HepG2 (cell line): Measurements from ENCODE around the gene CLASP1. TPM values are rescaled to one million over a fixed set of nuclear protein-coding genes. Genes with fewer than 3 reads are reported as not detected.
A peak's percentile ranks its signal among the peaks of the same experiment; 100 is the strongest.

ENCODE experiments used
- ATAC-seq: fragments of 200-7000 bp; cut with Tn5 transposase; 3 replicates; pipeline ENCODE4 v1.9.1; 2020; ENCODE audit warnings: mild to moderate bottlenecking, moderate library complexity
- BruUV-seq: library from RNA; stranded (reverse); fragments of 400-500 nt; replicated peaks from 2 replicates; lab custom pipeline; 2021; lab: Mats Ljungman, UMichigan
- CTCF ChIA-PET: fragments of 300-600 bp; formaldehyde crosslinking; extraction: SDS; loops from one replicate; lab custom pipeline; 2021; ENCODE audit warnings: low total read pairs, inconsistent platforms, low intra/inter-chr PET ratio; lab: Yijun Ruan, JAX
- POLR2A ChIA-PET: fragments of 350-600 bp; sonication (Branson Sonifier 250); formaldehyde crosslinking; loops from one replicate; lab custom pipeline; 2020; ENCODE audit warnings: antibody characterized with exemption, inconsistent platforms; lab: Yijun Ruan, JAX
- DNase-seq: peaks from one replicate; pipeline ENCODE4 v3.0.0-alpha.2; 2015; ENCODE audit warnings: low spot score
- FAIRE-seq: peaks from 3 replicates; lab custom pipeline; 2011; peaks lifted over from hg19 to GRCh38; lab: Jason Lieb, UNC
- H2AFZ ChIP-seq: one replicate; pipeline ENCODE4 v1.6.1; 2011; ENCODE audit warnings: low read length, inconsistent platforms
- H3K27ac ChIP-seq: fragments of 300-600 bp; 3 replicates; pipeline ENCODE4 v1.8.0; 2011; ENCODE audit warnings: mixed run types, mild to moderate bottlenecking, mixed read lengths, low read length, inconsistent platforms; ENCODE audit not compliant: insufficient read depth; ENCODE audit errors: extremely low read length
- H3K27me3 ChIP-seq, 2 experiments: fragments of 200-600 bp in 1 of 2; 2 replicates in 1 of 2; 3 replicates in 1 of 2; pipeline versions ENCODE4 v1.6.0 to v1.8.0; 2011; ENCODE audit warnings: low read length in 2 of 2, mild to moderate bottlenecking in 2 of 2, moderate library complexity in 2 of 2, inconsistent platforms in 1 of 2; ENCODE audit not compliant: insufficient read depth in 2 of 2, control insufficient read depth in 1 of 2
- H3K36me3 ChIP-seq, 2 experiments: fragments of 200-600 bp in 1 of 2; replicated peaks in 1 of 2; 2 replicates in 1 of 2; 3 replicates in 1 of 2; pipeline versions ENCODE4 v1.5.1 to v1.8.0; 2011; ENCODE audit warnings: low read length in 2 of 2, inconsistent platforms in 1 of 2; ENCODE audit not compliant: insufficient read depth in 2 of 2, control insufficient read depth in 1 of 2
- H3K4me1 ChIP-seq: 2 replicates; pipeline ENCODE4 v1.5.1; 2012; ENCODE audit warnings: low read length, inconsistent platforms; ENCODE audit not compliant: insufficient read depth
- H3K4me2 ChIP-seq: 2 replicates; pipeline ENCODE4 v1.6.0; 2011; ENCODE audit warnings: low read depth, low read length, inconsistent platforms
- H3K4me3 ChIP-seq, 3 experiments: fragments of 200-600 bp in 1 of 3; sonication (generic), shearing (Covaris generic) in 1 of 3; replicated peaks in 1 of 3; 2 replicates each; pipeline ENCODE4 v1.5.1; 2011 to 2016; ENCODE audit warnings: low read length in 3 of 3, inconsistent platforms in 2 of 3, low read depth in 2 of 3, mild to moderate bottlenecking in 2 of 3, control low read depth in 1 of 3, mixed read lengths in 1 of 3; ENCODE audit not compliant: insufficient read depth in 1 of 3
- H3K79me2 ChIP-seq: one replicate; pipeline ENCODE4 v1.6.1; 2011; ENCODE audit warnings: low read length, inconsistent platforms; ENCODE audit not compliant: insufficient read depth
- H3K9ac ChIP-seq: 2 replicates; pipeline ENCODE4 v1.6.0; 2011; ENCODE audit warnings: mild to moderate bottlenecking, low read depth, low read length, inconsistent platforms; ENCODE audit not compliant: insufficient read depth
- H3K9me3 ChIP-seq: 2 replicates; pipeline ENCODE4 v1.5.1; 2012; ENCODE audit warnings: mild to moderate bottlenecking, low read length
- H4K20me1 ChIP-seq: 2 replicates; pipeline ENCODE4 v1.6.0; 2011; ENCODE audit warnings: inconsistent platforms, mild to moderate bottlenecking, low read length, moderate library complexity; ENCODE audit not compliant: insufficient read depth
- CHCHD3 ChIP-seq: sonication (generic); formaldehyde crosslinking; IDR thresholded peaks from 2 replicates; pipeline ENCODE4 v1.8.0; 2022; ENCODE audit warnings: mild to moderate bottlenecking, missing genetic modification reagents, moderate library complexity
- SMC3 ChIP-seq: IDR thresholded peaks from 2 replicates; pipeline ENCODE4 v1.6.1; 2011; ENCODE audit warnings: low read length, improper control_type of control experiment
- SP4 ChIP-seq: sonication (generic); formaldehyde crosslinking; IDR thresholded peaks from 2 replicates; pipeline ENCODE4 v1.8.1; 2023; ENCODE audit warnings: mild to moderate bottlenecking, missing genetic modification reagents
- WGBS: methylation state at CpG from one replicate; pipeline ENCODE4 v1.1.6; 2017; ENCODE audit warnings: low lambda C conversion rate; 5-methylcytosine and 5-hydroxymethylcytosine counted together
- in situ Hi-C: cut with HindIII; loops from 2 replicates; pipeline ENCODE4 v1.10.0; 2017; ENCODE audit warnings: low pct_unique_long_range_greater_than_20kb; ENCODE audit not compliant: extremely low pct_ligation_motif_present
- intact Hi-C: fragments of 100-400 bp; cut with micrococcal nuclease; formaldehyde crosslinking; loops from one replicate; pipeline ENCODE4 v1.10.0; 2022; ENCODE audit not compliant: unreplicated experiment
- polyA plus RNA-seq, 8 experiments: library from polyadenylated mRNA; depleted of rRNA in 3 of 8; stranded (reverse) in 7 of 8; unstranded in 1 of 8; fragments of >200 nt; fragmentation: Illumina TruSeq in 4 of 8; extraction: Trizol in 4 of 8; gene quantifications; 2 replicates each; pipeline versions ENCODE4 v1.2.1 to v1.2.3, GENCODE V29; 2011 to 2016; ENCODE audit warnings: low read depth in 4 of 8, missing spikeins in 1 of 8, mixed read lengths in 1 of 8; ENCODE audit not compliant: insufficient read depth in 1 of 8
- total RNA-seq, 5 experiments: library from RNA; depleted of rRNA; stranded (reverse); fragments of >200 nt; fragmentation: Illumina TruSeq; extraction: Trizol; gene quantifications; 2 replicates each; pipeline ENCODE4 v1.2.3, GENCODE V29; 2016; ENCODE audit warnings: low read depth in 1 of 5
- TF ChIP-seq, protein P1 (sequence below): sonication (generic); formaldehyde crosslinking; IDR thresholded peaks from 2 replicates; pipeline ENCODE4 v1.5.0; 2020; ENCODE audit warnings: mild to moderate bottlenecking, missing genetic modification reagents
- TF ChIP-seq, protein P2 (sequence below): sonication (generic); formaldehyde crosslinking; IDR thresholded peaks from 2 replicates; pipeline ENCODE4 v1.5.1; 2020; ENCODE audit warnings: mild to moderate bottlenecking, missing genetic modification reagents, moderate library complexity
- TF ChIP-seq, protein P3 (sequence below): sonication (generic); formaldehyde crosslinking; IDR thresholded peaks from 2 replicates; pipeline ENCODE4 v1.4.0; 2020; ENCODE audit warnings: missing genetic modification reagents, mild to moderate bottlenecking, borderline replicate concordance
- TF ChIP-seq, protein P4 (sequence below): sonication (generic); formaldehyde crosslinking; IDR thresholded peaks from 2 replicates; pipeline ENCODE4 v1.5.0; 2020; ENCODE audit warnings: mild to moderate bottlenecking, missing genetic modification reagents, moderate library complexity

CLASP1 gene
- total and polyA plus RNA-seq, 2 of the 13 experiments (the other 11 are each of a cell fraction or from before 2014, with no cell fraction given), result 11.7 to 47.9 TPM

DNA sequence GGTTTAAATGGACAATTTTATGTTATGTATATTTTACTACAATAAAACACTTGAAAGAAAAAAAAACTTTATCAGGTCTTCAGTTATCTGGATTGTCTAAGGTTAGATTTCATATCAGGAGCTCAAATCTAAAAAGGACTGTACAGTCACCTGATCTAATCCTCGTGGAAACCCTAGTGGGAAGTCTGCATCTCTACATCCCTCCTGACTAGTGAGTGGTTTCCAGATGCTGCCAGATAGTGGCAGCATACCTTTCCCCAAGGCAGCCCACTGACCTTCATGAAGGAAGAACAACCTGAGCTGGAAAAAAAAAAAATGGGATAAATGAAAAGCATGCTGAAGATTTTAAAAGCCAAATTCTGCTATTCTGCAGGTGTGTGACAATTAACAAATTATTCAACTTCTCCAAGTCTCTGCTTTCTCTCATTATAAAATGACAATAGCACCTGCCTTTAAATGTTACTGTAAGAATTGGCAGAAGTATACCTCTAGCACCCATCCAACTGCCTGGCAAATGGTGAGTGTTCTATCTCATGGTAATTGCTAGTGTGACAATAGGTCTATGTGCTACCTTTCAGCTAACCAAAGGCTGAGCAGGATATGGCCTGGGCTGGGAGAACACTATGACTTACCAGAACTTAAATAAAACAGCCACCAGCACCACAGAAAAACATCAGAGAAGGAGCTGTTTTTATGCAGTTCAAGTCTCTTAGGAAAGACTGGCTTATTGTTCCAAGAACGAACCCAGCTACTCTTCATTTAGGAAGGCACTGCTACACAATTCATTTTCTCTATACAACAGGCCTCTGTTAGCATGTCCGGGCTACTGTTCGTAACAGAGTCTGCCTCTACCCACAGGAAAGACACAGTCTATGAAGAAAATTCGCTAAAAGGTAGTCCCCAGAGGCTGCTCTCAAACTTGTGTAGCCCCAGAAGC is 8.6 kb downstream of the CLASP1 start:
- Histone ChIP-seq H3K4me2 (no peak overlapping the region), H4K20me1 (peaks cover 11% of the 10 kb centered on the region; the same call in 1 of the 2 replicates), H3K79me2 (peaks cover 95% of the 10 kb centered on the region), H3K27ac (peak overlapping the region; percentile 0), H3K4me1 (peaks cover 20% of the 10 kb centered on the region), H3K9me3 (peaks cover 5% of the 10 kb centered on the region; the same call in 1 of the 2 replicates), H3K36me3 (peaks cover 1 to 4% of the 10 kb centered on the region in 2 experiments; a peak in 1 of 5 replicates), H2AFZ (no peak overlapping the region), H3K4me3 (no peak overlapping the region), H3K9ac (no peak overlapping the region), H3K27me3 (no peaks in the 10 kb centered on the region)
- 80% methylated on average over 5 of the region's 5 CpGs for WGBS
- ATAC-seq, result peak; percentile 86
- in situ Hi-C loops (no loop called here), intact Hi-C loops (no loop called here)
- peak; percentile 50 for DNase-seq
- ChIA-PET POLR2A (interaction anchor here (0.9 to 1.4 kb wide), 2 partner anchors 9 to 110 kb away, joined by 4 to 11 read pairs; partner anchors contain the start of genes CLASP1 and RNU4ATAC), CTCF (interaction anchor here (1.3 kb wide), 1 partner anchor 78 kb away, joined by 3 read pairs; no protein-coding TSS in a partner anchor)
- BruUV-seq, result no TSS peak
- peak; percentile 66 for FAIRE-seq
- TF ChIP-seq, protein P1, sequence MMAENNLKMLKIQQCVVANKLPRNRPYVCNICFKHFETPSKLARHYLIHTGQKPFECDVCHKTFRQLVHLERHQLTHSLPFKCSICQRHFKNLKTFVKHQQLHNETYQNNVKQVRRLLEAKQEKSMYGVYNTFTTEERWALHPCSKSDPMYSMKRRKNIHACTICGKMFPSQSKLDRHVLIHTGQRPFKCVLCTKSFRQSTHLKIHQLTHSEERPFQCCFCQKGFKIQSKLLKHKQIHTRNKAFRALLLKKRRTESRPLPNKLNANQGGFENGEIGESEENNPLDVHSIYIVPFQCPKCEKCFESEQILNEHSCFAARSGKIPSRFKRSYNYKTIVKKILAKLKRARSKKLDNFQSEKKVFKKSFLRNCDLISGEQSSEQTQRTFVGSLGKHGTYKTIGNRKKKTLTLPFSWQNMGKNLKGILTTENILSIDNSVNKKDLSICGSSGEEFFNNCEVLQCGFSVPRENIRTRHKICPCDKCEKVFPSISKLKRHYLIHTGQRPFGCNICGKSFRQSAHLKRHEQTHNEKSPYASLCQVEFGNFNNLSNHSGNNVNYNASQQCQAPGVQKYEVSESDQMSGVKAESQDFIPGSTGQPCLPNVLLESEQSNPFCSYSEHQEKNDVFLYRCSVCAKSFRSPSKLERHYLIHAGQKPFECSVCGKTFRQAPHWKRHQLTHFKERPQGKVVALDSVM (CRISPR knock-in tag), result no peak
- TF ChIP-seq, protein P2, sequence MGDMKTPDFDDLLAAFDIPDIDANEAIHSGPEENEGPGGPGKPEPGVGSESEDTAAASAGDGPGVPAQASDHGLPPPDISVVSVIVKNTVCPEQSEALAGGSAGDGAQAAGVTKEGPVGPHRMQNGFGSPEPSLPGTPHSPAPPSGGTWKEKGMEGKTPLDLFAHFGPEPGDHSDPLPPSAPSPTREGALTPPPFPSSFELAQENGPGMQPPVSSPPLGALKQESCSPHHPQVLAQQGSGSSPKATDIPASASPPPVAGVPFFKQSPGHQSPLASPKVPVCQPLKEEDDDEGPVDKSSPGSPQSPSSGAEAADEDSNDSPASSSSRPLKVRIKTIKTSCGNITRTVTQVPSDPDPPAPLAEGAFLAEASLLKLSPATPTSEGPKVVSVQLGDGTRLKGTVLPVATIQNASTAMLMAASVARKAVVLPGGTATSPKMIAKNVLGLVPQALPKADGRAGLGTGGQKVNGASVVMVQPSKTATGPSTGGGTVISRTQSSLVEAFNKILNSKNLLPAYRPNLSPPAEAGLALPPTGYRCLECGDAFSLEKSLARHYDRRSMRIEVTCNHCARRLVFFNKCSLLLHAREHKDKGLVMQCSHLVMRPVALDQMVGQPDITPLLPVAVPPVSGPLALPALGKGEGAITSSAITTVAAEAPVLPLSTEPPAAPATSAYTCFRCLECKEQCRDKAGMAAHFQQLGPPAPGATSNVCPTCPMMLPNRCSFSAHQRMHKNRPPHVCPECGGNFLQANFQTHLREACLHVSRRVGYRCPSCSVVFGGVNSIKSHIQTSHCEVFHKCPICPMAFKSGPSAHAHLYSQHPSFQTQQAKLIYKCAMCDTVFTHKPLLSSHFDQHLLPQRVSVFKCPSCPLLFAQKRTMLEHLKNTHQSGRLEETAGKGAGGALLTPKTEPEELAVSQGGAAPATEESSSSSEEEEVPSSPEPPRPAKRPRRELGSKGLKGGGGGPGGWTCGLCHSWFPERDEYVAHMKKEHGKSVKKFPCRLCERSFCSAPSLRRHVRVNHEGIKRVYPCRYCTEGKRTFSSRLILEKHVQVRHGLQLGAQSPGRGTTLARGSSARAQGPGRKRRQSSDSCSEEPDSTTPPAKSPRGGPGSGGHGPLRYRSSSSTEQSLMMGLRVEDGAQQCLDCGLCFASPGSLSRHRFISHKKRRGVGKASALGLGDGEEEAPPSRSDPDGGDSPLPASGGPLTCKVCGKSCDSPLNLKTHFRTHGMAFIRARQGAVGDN (CRISPR knock-in tag), result no peak
- TF ChIP-seq SMC3 (peak; percentile 30; the same call in 1 of the 2 replicates), SP4 (CRISPR knock-in tag) (no peak), CHCHD3 (CRISPR knock-in tag) (no peak)
- TF ChIP-seq, protein P3, sequence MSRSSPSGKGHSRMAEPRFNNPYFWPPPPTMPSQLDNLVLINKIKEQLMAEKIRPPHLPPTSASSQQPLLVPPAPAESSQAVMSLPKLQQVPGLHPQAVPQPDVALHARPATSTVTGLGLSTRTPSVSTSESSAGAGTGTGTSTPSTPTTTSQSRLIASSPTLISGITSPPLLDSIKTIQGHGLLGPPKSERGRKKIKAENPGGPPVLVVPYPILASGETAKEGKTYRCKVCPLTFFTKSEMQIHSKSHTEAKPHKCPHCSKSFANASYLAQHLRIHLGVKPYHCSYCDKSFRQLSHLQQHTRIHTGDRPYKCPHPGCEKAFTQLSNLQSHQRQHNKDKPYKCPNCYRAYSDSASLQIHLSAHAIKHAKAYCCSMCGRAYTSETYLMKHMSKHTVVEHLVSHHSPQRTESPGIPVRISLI (CRISPR knock-in tag), result peak; percentile 19; the same call in 1 of the 2 replicates
- TF ChIP-seq, protein P4, sequence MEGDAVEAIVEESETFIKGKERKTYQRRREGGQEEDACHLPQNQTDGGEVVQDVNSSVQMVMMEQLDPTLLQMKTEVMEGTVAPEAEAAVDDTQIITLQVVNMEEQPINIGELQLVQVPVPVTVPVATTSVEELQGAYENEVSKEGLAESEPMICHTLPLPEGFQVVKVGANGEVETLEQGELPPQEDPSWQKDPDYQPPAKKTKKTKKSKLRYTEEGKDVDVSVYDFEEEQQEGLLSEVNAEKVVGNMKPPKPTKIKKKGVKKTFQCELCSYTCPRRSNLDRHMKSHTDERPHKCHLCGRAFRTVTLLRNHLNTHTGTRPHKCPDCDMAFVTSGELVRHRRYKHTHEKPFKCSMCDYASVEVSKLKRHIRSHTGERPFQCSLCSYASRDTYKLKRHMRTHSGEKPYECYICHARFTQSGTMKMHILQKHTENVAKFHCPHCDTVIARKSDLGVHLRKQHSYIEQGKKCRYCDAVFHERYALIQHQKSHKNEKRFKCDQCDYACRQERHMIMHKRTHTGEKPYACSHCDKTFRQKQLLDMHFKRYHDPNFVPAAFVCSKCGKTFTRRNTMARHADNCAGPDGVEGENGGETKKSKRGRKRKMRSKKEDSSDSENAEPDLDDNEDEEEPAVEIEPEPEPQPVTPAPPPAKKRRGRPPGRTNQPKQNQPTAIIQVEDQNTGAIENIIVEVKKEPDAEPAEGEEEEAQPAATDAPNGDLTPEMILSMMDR, result peak; percentile 48
